ENCODE measurements around the gene TEP1. TPM values are rescaled to one million over a fixed set of nuclear protein-coding genes. Genes with fewer than 3 reads are reported as not detected.
"Not testable (repeated sequence)": the region's sequence is repeated elsewhere in the genome, so short reads cannot be mapped to it uniquely, and the experiment has no call there.

Gene TEP1
- total RNA-seq, 4 donors from 2014 or later, result 12.9 to 27.6 (median 20.5) TPM

- Histone ChIP-seq H3K4me3 (no peak overlapping the region), H3K4me1 (no peaks in the 10 kb centered on the region), H3K27ac (no peak overlapping the region), H3K9me3 (no peaks in the 10 kb centered on the region), H3K36me3 (peaks cover 0 to 100% of the 10 kb centered on the region in 2 donors), H3K27me3 (no peaks in the 10 kb centered on the region)
- TF ChIP-seq EP300 (IDR thresholded peaks at IDR 0.05) (no peak), POLR2AphosphoS5 (IDR thresholded peaks at IDR 0.05) (no peak), POLR2A (IDR thresholded peaks at IDR 0.05) (no peak), CTCF (IDR thresholded peaks at IDR 0.05) (no peak)
- ATAC-seq, result no peak
- 40 to 100% methylated on average over 1 of the region's 3 CpGs for WGBS, 2 donors (ENCODE audit: low coverage in 1 of 2)
Measured at GRCh38 chr14:20375471-20375870, 37.8 kb downstream of the TEP1 start.

- H3K27me3 ChIP-seq, result no peaks in the 10 kb centered on the region
- H3K4me3 ChIP-seq, result no peak overlapping the region
- no peak for ATAC-seq
- WGBS, 2 donors (ENCODE audit: low coverage in 1 of 2), result 71 to 100% methylated on average over 1 to 3 of the region's 5 CpGs
- H3K4me1 ChIP-seq, result no peaks in the 10 kb centered on the region
- no peak for TF ChIP-seq POLR2A (IDR thresholded peaks at IDR 0.05)
- no peak for TF ChIP-seq POLR2AphosphoS5 (IDR thresholded peaks at IDR 0.05)
- TF ChIP-seq CTCF (IDR thresholded peaks at IDR 0.05), result no peak
- no peak for TF ChIP-seq EP300 (IDR thresholded peaks at IDR 0.05)
- no peaks in the 10 kb centered on the region for H3K9me3 ChIP-seq
- no peak overlapping the region for H3K27ac ChIP-seq
- H3K36me3 ChIP-seq, result peaks cover 0 to 100% of the 10 kb centered on the region in 2 donors
Measured at GRCh38 chr14:20372796-20373195, 40.5 kb downstream of the TEP1 start.

DNA sequence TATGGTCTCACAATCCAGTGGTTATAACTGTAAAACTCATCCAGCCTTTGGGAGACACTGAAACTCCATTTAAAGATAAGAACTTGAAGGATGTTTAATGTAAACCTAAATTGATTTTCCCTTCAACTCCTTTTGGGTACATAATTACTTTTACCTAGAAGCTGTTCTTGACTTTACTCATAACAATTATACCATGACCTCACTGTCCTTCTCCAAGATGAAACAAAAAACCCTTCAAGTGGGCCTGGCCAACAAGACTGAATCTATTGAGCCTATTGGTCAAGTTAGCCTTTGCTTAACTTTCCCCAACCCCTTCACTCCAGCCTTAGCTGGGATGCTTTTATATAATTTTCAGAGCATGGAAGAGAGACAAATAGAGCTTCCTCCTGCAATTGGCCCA lies 47.4 kb downstream of the TEP1 start:
- Histone ChIP-seq H3K4me1 (no peaks in the 10 kb centered on the region), H3K36me3 (peaks cover 0 to 92% of the 10 kb centered on the region in 2 donors), H3K27me3 (no peaks in the 10 kb centered on the region), H3K27ac (no peak overlapping the region), H3K4me3 (no peak overlapping the region), H3K9me3 (no peaks in the 10 kb centered on the region)
- TF ChIP-seq POLR2A (IDR thresholded peaks at IDR 0.05) (no peak), EP300 (IDR thresholded peaks at IDR 0.05) (no peak), POLR2AphosphoS5 (IDR thresholded peaks at IDR 0.05) (no peak), CTCF (IDR thresholded peaks at IDR 0.05) (no peak)
- no peak for ATAC-seq

GRCh38 chr14:20358474-20358873 lies 54.8 kb downstream of the TEP1 start:
- ATAC-seq, H3K27ac ChIP-seq, H3K4me1 ChIP-seq, H3K4me3 ChIP-seq, H3K9me3 ChIP-seq, H3K27me3 ChIP-seq: not testable (repeated sequence)
- WGBS, 2 donors (ENCODE audit: low coverage in 1 of 2), result 83 to 84% methylated on average over 2 of the region's 3 CpGs
- peaks cover 0 to 72% of the 10 kb centered on the region in 2 donors for H3K36me3 ChIP-seq

DNA sequence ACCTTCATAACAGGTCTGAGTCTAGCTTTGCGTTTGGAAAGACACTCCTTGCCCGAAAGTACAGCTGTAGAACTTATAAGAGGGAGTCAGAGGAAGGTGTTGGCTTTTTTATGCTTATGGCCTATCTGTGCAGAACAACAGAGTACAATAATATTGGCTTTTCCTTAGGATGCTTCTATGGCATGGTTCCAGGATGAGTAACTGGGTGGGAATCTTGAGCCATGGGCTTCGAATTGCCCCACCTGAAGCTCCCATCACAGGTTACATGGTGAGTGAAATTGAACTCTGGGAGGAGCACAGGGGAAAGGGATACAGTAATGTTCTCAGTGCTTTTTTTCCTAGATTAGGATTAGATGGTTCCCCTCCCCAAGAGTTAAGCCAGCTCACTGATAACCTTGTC lies 56.9 kb downstream of the TEP1 start:
- TF ChIP-seq POLR2AphosphoS5 (IDR thresholded peaks at IDR 0.05) (no peak), CTCF (IDR thresholded peaks at IDR 0.05) (no peak), EP300 (IDR thresholded peaks at IDR 0.05) (no peak), POLR2A (IDR thresholded peaks at IDR 0.05) (no peak)
- Histone ChIP-seq H3K27me3 (no peaks in the 10 kb centered on the region), H3K4me1 (no peaks in the 10 kb centered on the region), H3K36me3 (peaks cover 0 to 75% of the 10 kb centered on the region in 2 donors), H3K9me3 (no peaks in the 10 kb centered on the region), H3K27ac (no peak overlapping the region), H3K4me3 (no peak overlapping the region)
- no peak for ATAC-seq
- WGBS, 2 donors (ENCODE audit: low coverage in 1 of 2), result 81 to 100% methylated on average over 1 to 3 of the region's 3 CpGs

DNA sequence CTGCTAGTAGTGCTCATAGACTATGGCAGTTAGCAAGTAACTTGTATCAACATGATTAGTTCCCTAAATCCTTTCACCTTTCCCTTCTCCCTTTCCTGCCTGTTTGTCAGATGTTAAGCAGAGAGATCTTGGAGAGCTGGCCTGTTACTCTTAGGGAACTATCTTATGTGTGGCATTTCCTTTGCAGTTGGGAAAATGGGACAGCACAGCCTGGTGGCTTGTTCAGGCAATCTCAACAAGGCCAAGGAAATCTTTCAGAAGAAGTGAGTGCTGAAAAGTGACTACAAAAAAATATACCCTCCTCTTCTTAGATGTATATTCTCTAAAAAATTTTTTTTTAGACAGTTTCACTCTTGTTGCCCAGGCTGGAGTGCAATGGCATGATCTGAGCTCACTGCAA lies 62.4 kb downstream of the TEP1 start:
- Histone ChIP-seq H3K27ac (no peak overlapping the region), H3K9me3 (no peaks in the 10 kb centered on the region), H3K4me1 (no peaks in the 10 kb centered on the region), H3K36me3 (peaks cover 0 to 97% of the 10 kb centered on the region in 2 donors), H3K27me3 (no peaks in the 10 kb centered on the region), H3K4me3 (no peak overlapping the region)
- TF ChIP-seq CTCF (IDR thresholded peaks at IDR 0.05), result peak in 1 of 4 experiments; percentile 24
- no peak for TF ChIP-seq POLR2AphosphoS5 (IDR thresholded peaks at IDR 0.05)
- no peak for TF ChIP-seq EP300 (IDR thresholded peaks at IDR 0.05)
- no peak for TF ChIP-seq POLR2A (IDR thresholded peaks at IDR 0.05)
- no peak for ATAC-seq

All from gastroesophageal sphincter (tissue), 4 donors.